Effector CD4-positive, alpha-beta T cell (primary cell): Measurements from ENCODE around the gene KRTDAP.

Experiments used
- DNase-seq: peaks from one replicate; pipeline ENCODE4 v3.0.0-alpha.2; 2020

KRTDAP gene

DNA sequence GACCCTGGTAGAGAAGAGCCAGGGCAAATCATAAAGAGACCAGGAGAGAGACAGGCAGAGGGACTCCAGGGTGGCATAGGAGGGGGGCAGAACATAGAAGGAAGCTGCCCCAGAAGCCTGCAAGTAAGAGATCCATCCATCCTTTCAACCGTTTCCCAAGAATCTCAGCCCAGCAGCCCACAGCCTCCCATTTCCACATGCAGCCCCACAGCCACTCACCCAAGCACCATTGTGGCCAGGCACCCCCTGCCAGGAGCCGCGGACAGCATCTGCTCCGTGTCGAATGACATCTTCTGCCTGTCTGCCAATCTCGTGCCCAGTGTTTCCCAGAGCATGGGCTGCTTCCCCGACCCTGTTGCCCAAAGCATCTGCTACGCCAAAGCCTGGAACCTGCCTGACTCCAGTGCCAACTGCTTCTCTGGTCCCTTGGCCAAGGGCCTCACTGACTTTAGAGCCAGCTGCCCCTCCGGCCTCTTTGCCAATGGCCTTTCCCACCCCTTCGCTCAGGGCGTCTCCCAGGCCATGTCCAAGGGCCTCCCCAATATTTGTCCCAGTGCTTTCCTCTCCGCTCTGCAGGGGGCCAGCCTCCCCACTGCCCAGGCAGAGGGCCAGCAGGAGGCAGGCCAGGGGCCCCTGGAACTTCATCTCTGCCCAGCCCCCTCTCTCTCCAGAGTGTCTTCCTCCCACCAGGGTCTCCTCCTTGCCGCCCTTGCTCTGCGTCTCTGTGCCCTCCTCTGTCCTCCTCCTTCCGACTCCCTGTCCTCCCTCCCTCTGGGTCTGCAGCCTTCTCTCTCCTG is 22.8 kb upstream of the KRTDAP start:
- no peak for DNase-seq

DNA sequence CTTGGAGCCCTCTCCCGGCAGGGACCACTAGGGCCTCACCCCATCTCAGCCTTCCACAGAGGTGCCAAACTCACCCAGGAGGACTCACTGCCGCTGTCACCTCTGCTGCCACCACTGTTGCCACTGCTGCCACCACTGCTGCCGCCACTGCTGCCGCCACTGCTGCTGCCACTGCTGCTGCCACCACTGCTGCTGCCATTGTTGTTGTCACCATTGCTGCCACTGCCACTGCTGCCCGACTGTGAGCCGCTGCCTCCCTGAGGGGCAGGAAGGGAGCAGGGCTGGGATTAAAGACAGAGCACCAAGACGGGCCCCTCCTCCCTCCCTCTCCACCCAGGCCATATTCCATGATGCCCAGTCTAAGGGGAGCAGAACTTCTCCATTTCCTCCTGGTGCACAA is 21.1 kb upstream of the KRTDAP start:
- DNase-seq: no peak

DNA sequence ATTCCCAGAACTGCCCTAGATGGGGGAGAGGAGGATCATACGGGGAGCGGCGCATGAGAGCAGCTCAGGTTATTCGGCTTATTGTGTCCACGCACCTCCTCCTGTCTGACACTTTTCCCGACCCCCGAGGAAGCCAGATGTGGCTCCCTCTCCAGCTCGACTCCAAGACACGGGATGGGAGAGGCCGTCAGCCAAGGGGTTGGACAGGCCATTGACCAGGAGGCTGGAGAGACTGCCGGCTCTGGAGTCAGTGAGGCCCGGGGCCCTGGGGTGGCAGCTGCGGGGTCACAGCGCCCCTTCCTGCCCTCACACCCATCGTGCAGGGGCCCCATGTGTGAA is 20.3 kb upstream of the KRTDAP start:
- DNase-seq: no peak

DNA sequence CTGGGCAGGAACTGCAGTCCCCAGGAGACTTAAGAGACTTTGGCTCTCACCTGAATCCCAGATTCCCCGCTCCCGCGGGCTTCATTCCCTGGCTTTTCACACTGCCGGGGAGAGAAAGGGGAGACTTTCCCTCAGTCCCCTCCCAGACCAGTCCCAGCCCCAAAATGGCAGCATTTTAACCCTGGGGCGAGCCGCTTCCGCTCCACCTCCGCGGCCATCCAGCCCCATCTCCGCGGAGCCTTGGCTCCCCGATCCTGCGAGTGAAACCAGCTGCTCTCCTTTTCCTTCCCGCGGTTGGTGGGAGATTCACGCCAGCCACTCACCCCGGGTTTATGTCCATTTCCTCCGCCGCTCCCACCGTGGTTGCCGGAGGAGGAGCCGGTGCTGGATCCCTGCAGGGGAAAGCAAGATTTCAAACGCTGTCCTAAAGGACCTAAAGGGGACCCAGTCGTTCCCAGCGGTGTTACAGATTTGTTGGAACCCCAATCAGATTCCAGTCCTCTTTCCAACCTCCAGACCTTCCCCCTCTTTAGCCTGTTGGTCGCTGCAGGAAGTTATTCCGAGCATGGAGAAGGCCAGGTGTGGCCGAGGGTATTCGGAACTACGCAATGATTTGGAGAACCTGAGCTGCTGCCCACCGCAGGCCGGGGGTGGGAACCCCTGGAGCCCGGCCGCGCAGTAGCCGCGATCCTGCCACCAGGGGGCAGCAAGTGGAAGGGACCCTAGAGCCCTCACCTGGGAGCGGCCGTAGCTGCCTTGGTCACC is 19.8 kb upstream of the KRTDAP start:
- peak; percentile 70 for DNase-seq

DNA sequence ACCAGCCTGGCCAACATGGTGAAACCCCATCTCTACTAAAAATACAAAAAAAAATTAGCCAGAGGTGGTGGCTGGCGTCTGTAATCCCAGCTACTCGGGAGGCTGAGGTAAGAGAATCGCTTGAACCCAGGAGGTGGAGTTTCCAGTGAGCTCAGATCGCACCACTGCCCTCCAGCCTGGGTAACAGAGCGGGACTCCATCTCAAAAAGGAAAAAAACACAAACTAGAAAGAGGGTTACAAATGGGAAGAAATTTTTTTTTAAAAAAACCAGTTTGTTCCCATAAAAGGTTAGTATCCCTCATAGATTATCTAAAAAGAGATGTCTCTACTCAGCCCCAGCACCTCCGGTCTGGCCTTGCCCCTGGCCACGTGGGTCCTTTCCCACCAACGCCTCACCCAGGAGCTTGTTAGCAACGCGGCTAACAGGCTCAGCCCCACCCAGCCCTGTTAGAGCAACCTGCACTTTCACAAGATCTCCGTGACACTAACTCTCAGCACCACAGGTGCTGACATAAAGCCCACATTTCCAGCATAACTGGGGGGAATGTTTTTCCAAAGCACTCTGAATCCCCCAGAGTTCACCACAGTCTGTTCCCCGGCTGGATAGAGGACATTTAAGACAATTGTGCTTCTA is 18.9 kb upstream of the KRTDAP start:
- DNase-seq: no peak

DNA sequence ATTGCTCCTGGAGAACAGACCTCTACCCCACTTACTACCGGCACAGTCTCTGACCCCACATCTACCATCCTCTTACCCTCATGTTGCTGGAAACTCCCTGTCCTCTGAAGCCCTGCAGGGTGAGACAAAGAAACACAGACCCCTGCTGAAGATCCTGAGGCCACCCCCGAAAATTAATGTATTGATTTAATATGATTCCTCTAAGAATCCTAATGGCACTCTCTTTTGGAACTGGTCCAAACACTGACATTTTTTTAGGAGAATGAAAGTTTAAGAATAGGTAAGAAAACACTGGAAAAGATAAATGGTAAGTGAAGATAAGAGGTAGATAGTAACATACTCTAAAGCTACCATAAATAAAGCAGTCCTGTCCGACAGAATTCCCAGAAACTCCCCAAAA is 17.9 kb upstream of the KRTDAP start:
- no peak for DNase-seq

DNA sequence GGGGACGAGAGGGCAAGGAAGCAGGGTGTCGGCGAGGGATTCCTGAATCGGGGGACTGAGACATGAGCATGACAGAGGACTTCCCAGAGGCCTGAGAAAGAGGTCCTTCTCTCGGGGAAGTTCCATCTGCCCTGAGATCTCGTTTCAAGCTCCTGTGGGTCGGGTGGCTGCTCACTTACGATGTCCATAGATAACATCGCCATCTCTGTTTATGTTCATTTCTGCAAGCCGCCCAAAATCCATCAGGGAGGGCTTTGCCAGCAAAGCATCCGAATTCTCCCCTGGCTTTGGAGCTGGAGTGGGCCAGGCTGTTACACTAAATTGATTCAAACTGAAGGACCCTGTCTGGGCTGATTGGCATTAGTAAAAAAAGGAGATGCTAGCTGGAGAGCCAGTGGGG is 17.3 kb upstream of the KRTDAP start:
- no peak for DNase-seq

DNA sequence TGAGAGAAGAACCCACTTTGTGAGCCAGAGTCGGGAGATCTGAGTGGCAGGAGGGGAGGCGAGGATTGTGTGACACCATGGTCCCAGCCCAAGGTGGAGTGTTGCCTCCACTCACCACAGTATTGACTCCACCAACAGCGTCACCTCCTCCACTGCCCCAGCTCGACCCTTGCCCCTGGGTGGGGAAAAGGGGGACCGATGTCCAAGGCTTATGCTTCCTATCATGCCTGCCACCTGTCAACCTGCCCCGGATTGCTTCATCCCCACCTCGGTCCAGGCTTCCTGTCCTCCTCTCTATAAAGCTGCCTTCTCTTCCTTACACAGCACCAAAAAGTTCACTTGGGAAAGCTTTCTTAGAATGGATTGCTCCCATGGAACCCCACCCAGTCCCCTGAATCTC is 15.7 kb upstream of the KRTDAP start:
- no peak for DNase-seq

DNA sequence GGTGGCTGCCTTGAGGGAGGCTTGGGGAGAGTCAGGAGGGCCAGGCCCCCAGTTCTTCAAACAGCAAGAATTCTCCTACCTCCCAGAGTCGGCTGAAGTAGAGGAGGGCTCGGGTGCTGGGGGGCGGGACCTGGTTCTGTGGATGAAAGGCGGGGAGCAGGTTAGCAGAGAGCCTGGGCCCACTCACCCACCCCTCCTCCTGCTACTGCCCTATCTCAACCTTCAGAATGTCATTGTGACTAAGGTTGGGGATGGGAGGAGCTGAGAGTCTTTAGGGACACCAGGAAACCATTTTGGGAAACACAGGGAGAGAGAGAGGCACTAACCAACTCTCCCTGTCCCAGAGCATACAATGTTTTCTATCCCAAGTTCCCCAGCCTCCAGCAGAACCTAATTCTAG is 12.5 kb upstream of the KRTDAP start:
- DNase-seq: no peak

DNA sequence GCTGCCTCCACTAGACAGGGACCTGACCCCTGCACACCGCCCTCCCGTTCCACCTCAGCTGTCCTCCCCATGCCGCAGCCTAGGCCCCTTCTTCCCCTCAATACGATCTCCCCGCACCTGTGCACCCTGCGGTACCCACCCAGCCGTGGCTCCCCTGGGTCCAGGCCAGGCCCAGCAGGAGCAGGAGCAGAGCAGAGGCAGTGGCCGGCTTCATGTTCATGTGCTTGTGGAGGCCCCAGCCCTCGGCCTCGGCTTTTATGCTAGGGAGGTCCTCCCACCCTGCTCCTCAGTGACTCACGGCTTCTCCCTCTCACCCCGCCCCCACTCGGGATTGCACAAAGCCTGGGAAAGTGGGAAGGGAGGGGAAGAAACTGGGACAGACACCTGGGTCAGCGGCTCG is 11.4 kb upstream of the KRTDAP start:
- no peak for DNase-seq

DNA sequence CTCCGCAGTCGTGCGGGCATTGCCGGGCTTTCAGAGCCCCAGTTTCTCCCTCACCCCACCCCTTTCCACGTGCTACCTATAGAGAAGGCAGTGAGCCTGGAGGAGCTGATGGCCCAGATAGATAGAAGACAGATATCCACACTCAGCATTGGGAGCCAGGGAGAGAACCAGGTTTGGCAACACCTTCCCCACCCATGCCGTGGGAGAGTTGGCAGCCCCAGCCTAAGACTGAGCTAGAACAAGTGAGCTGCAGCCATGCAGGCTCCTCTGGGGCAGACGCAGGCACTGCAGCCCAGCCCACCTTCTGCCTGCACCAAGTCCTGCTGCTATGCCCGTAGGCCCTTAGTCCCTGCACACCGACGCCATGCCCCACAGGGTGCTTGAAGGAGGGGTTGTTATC is 10.3 kb upstream of the KRTDAP start:
- no peak for DNase-seq

DNA sequence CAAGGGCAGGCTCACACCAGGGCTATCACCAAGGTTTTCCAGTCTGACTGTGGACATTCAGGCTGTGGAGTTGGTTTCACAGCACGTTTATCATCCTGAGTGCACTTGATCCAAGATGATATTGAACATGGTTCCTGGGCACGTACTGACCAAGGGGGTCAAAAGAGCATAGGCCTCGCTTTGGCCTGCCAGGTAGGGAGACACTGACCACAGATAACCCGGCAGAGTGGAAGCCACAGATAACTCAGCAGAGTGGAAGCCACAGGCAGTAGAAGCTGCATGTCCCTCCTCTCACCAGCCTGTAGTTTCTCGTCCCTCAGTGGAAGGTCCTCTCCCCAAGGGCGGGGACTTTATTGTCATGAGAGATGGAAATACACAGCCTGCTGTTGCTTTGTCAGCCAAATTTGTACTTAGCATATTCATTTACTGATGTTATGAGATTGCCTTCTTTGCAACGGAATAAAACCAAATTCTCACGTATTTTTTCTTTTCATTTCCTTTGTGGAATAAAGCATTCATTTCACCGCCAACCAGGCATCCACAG is 8.8 kb upstream of the KRTDAP start:
- no peak for DNase-seq

DNA sequence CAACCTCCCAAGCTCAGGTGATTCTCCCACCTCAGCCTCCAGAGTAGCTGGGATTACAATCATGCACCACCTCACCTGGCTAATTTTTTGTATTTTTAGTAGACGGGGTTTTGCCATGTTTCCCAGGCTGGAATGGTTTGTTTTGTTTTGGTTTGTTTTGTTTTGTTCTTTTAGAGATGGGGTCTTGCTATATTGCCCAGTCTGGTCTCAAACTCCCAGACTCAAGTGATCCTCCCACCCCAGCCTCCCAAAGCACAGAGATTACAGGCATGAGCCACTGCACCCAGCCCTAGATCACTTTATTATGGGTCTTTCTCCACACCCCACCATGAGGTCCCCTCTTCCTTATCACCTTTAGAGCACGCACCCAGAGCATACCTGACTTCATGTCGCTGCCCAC is 8.0 kb upstream of the KRTDAP start:
- no peak for DNase-seq

DNA sequence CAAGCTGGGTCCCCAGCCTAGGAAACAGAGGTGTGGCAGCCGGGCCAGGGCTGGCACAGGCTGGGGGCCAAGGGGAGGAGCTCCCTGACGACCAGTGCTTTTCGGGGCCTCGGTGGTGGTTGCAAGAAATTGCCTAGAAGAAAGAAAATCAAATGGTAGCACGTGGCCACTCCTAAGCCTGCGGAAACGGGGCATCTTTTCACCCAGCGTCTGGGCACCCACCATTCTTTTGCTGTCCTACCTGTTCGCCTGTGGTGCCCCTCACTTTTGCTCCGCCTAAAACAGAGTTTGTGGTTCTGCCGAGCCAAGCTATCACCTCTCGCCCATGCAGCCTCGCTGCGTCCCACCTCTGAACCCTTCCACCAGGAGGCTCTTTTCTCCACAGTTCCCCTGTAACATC is 7.1 kb upstream of the KRTDAP start:
- no peak for DNase-seq

DNA sequence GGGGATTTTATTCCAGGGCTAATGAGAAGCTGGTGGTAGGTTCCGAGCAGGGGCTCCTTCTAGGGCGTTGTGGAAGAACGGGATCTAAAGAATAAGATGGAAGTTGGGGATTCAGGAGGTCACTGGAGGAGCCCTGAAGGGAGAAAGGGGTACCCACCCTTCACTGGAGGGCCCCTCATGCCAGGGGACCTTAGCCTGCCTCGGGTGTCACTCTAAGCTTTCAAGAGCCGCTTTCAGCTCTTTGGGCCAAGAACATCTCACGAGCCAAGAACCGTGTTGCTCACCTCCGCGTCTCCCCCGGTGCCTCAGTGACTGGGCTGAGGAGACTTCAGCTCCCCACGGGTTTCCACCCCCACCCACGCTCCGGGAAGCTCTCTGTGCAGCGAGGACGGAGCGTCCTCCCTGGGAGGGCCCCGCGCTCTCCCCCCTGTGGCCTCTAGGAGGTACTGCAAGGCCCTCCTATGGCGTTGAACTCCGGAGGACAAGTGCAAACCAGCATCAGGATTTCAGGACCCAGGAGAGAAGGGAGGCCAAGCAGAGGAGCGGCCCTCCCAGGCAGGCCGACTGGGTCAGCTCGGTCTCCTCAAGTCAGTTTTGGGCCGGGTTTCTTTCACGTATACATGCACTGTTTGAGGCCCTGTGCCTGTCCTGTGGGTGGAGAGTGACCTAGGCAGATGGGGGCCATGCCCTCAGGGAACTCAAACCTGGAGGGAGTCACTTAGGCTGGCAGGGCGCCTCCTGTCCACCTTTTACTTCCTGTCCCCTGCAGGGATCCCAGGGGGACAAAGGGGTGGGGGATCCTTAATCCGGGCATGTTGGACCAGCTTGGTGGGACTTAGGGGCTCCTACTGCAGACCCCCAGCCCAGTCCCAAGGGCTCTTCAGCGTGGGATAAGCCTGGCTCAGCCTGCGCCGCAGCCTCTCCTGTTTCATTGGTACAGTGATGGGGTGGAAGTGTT is 5.1 kb upstream of the KRTDAP start:
- peak; percentile 51 for DNase-seq

DNA sequence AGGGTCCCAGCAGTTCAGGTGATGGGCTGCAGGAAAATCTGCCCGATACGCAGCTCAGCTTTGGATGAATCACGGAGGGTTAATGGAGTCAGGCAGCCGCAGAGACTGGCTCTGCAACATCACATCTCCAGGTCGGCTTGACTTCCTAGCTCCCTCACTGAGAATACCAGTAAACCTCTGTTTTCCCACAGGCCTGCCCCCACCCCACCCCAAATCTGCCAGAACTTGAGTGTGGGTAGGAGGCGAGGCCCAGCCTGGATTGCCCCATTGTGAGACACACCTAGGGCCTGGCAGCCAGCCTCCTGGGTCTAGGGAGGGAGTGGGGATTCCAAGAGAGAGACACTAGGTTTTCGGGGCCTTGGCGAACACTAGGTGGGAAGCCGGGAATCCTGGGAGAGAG is 3.7 kb upstream of the KRTDAP start:
- no peak for DNase-seq

DNA sequence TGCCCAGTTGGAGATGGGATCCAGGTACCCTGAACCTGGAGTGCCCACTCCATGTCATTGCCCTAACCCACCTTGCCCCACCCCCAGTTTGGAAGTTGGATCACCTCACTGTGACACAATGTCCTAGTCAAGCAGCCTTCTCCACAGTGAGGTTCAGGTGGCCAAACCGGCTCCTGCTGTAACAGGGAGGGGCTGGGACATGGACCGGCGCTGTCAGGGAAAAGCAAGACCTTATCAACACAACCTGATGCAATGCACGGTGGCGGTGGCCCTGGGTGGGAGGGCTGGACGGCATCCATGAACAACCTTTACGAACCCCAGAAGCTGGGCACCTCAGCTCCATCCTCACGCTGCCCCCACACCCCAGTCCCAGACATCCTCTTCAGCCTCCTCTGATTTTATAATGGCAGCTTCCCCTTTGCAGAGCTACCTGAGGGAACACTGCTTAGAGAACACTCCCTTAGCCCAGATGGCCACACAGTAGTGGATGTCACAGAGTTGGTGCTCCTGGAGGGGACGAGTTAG is 1.6 kb upstream of the KRTDAP start:
- no peak for DNase-seq

DNA sequence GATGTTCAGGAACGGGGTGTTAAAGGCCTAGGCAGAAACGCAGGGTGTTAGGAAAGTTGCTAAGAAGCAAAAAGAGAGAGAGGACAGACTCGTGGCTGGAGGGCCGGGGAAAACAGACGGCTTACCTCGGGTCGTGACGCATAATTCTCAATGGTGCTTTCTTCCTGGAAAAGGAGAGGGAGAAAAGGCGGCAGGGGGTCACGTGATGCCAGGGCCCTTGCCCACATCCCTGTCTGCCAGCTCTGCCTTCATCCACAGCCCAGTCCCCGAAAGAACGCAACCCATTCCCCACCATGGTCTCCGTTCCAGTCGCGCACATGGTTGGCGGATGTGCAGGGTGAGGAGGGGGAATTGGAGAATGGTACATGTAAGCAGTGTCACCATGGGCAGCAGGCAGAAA is 1.6 kb downstream of the KRTDAP start:
- no peak for DNase-seq

DNA sequence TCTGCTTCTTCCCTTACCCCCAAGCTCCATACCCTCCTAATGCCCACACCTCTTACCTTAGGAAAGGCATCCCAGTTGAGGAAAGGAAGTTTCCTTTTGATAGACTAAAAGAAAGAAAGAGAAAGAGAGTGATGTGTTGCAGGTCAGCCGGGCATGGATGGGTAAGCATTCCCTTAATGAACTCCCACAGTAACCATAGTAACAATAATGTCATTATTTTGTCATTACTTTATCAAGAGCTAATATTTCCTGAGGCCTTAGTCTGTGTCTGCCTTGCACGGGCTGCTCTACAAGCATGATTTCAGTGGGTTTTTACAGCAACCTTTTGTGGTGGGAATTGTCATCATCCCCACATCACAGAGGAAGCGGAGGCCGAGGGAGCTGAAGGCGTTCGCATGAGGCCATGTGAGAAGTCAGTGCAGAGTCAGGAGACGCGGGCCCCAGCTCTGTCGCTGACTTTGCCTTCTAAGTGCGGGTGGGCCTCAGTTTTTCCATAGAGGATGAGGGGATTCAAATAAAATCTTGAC is 2.5 kb downstream of the KRTDAP start:
- no peak for DNase-seq

DNA sequence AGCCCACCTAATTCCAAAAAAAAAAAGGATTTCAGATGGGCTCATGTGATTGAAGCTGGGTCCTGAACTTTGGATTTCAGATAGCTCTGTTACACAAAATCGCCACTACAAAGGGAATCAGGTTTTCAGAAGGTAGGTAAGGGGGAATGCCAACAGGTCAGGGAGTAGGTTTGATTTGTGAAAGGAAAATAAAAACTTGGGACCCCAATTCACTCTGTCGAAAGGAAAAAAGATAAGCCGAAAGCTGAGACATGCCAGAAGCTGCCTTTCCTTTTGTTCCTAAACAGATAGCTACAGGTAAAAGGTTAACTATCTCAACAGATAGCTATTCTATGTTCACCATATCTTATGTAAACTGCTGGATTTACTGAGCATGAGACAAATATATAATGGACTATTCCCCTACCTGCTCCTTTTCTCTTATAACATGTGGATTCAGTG is 4.0 kb downstream of the KRTDAP start:
- no peak for DNase-seq

DNA sequence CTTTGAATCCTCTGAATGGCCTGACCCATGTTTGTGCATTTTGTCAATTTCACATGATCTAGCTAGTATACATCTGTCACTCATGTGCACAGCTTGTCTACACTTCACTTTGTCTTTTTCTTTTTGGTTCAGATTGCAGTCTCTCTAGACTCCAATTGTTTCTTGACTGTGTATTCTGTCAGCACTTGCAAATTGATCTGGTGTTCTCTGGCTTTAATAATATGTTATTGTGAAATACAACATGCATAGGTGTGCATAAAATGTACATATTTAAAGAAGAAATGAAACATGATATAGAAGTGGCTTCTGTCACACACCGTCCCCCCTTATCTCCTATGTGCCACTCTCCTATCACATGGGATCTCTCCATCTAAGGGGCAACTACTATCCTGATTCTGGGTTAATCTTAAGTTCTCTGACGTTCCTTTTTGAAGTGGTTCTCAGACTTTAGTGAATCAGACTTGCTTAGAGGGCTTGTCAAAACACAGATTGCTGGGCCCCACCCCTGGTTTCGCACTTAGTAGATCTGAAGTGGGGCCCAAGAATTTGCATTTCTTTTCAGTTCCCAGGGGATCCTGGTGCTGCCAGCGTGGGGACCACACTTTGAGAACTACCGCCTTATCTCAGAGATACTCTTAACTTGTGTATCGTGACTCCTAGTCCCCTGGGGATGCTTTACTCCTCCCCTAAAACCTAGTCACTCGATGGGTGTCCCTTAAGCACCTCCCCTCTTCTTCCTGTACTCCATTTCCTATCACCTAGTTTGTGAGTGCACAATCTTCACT is 5.8 kb downstream of the KRTDAP start:
- DNase-seq: no peak
